H1 (cell line): ENCODE results near the gene EFHC1. TPM values are rescaled to one million over a fixed set of nuclear protein-coding genes. Genes with fewer than 3 reads are reported as not detected.
A peak's percentile ranks its signal among the peaks of the same experiment; 100 is the strongest.

ENCODE experiments used
- CTCF ChIA-PET: fragments of 300-600 bp; sonication (Branson Sonifier 250); formaldehyde crosslinking; loops from one replicate; lab custom pipeline; 2021; ENCODE audit not compliant: partially characterized antibody; lab: Charles Lee
- POLR2A ChIA-PET: fragments of 300-600 bp; sonication (Branson Sonifier 250); formaldehyde crosslinking; loops from one replicate; lab custom pipeline; 2021; ENCODE audit warnings: inconsistent platforms; ENCODE audit not compliant: partially characterized antibody; lab: Charles Lee
- DNase-seq, 2 experiments: peaks; one replicate each; pipeline versions ENCODE4 v3.0.0 to v3.0.0-alpha.2; 2010 to 2022; ENCODE audit warnings: low spot score in 2 of 2, low read depth in 1 of 2, mixed read lengths in 1 of 2
- FAIRE-seq: peaks from 2 replicates; lab custom pipeline; 2011; peaks lifted over from hg19 to GRCh38; lab: Jason Lieb, UNC
- H2AFZ ChIP-seq: 2 replicates; pipeline ENCODE4 v1.8.1; 2012; ENCODE audit warnings: low read length, inconsistent platforms
- H2AK5ac ChIP-seq: 2 replicates; pipeline ENCODE4 v1.6.1; 2013; ENCODE audit warnings: low read depth, low read length
- H2BK120ac ChIP-seq: replicated peaks from 2 replicates; pipeline ENCODE3; 2013; ENCODE audit warnings: low read depth, low read length, inconsistent platforms
- H2BK12ac ChIP-seq: 2 replicates; pipeline ENCODE4 v1.6.1; 2013; ENCODE audit warnings: low read depth, low read length
- H2BK15ac ChIP-seq: 2 replicates; pipeline ENCODE4 v1.6.1; 2013; ENCODE audit warnings: low read length
- H2BK20ac ChIP-seq: 2 replicates; pipeline ENCODE4 v1.6.1; 2013; ENCODE audit warnings: low read length
- H2BK5ac ChIP-seq: 2 replicates; pipeline ENCODE4 v1.6.1; 2013; ENCODE audit warnings: low read depth, low read length
- H3K14ac ChIP-seq: 2 replicates; pipeline ENCODE4 v1.6.1; 2013; ENCODE audit warnings: inconsistent platforms; ENCODE audit not compliant: insufficient read length
- H3K18ac ChIP-seq: 2 replicates; pipeline ENCODE4 v1.6.1; 2013; ENCODE audit warnings: low read length; ENCODE audit errors: extremely low read depth
- H3K23ac ChIP-seq: 2 replicates; pipeline ENCODE4 v1.6.1; 2013; ENCODE audit warnings: inconsistent platforms; ENCODE audit not compliant: insufficient read length
- H3K23me2 ChIP-seq: 2 replicates; pipeline ENCODE4 v1.6.1; 2013; ENCODE audit warnings: low read depth, low read length
- H3K27ac ChIP-seq: 2 replicates; pipeline ENCODE4 v1.6.1; 2011; ENCODE audit warnings: low read depth, low read length, inconsistent platforms
- H3K27me3 ChIP-seq, 4 experiments: replicated peaks in 1 of 4; 1 replicate in 1 of 4; 2 replicates in 3 of 4; pipeline versions ENCODE4 v1.6.1 to v1.8.1; 2011 to 2013; ENCODE audit warnings: low read length in 3 of 4, mild to moderate bottlenecking in 3 of 4, inconsistent platforms in 2 of 4, mixed read lengths in 2 of 4, moderate library complexity in 1 of 4; ENCODE audit not compliant: control insufficient read depth in 3 of 4, insufficient read depth in 3 of 4; ENCODE audit errors: extremely low read depth in 1 of 4
- H3K36me3 ChIP-seq, 4 experiments: 2 replicates each; pipeline versions ENCODE4 v1.6.1 to v1.8.1; 2011 to 2013; ENCODE audit warnings: mild to moderate bottlenecking in 4 of 4, low read length in 3 of 4, moderate library complexity in 2 of 4, control low read depth in 1 of 4, inconsistent platforms in 1 of 4; ENCODE audit not compliant: insufficient read depth in 4 of 4, control insufficient read depth in 2 of 4
- H3K4ac ChIP-seq: replicated peaks from 2 replicates; pipeline ENCODE3; 2013; ENCODE audit warnings: low read length, low read depth, mixed read lengths, inconsistent platforms; ENCODE audit not compliant: insufficient read length
- H3K4me1 ChIP-seq, 4 experiments: replicated peaks in 1 of 4; 1 replicate in 1 of 4; 2 replicates in 3 of 4; pipeline versions ENCODE4 v1.6.1 to v1.8.1; 2011 to 2013; ENCODE audit warnings: low read length in 3 of 4, inconsistent platforms in 2 of 4, mixed read lengths in 1 of 4; ENCODE audit not compliant: insufficient read depth in 4 of 4, control insufficient read depth in 3 of 4
- H3K4me2 ChIP-seq, 2 experiments: 2 replicates each; pipeline versions ENCODE4 v1.6.1 to v1.8.1; 2011 to 2013; ENCODE audit warnings: low read depth in 2 of 2, low read length in 2 of 2, control low read depth in 1 of 2, inconsistent platforms in 1 of 2, mild to moderate bottlenecking in 1 of 2; ENCODE audit not compliant: insufficient read depth in 1 of 2
- H3K4me3 ChIP-seq, 4 experiments: fragments of 200-600, 300-600 bp in 1 of 4; sonication (generic), shearing (Covaris generic), sonication (Bioruptor Twin) in 1 of 4; 2 replicates each; pipeline versions ENCODE4 v1.5.1 to v1.8.1; 2011 to 2016; ENCODE audit warnings: low read length in 4 of 4, low read depth in 3 of 4, control low read depth in 2 of 4, inconsistent platforms in 2 of 4, mild to moderate bottlenecking in 2 of 4, mixed read lengths in 1 of 4, moderate library complexity in 1 of 4; ENCODE audit not compliant: insufficient read depth in 2 of 4; ENCODE audit errors: extremely low read depth in 1 of 4
- H3K56ac ChIP-seq: replicated peaks from 2 replicates; pipeline ENCODE3; 2013; ENCODE audit warnings: low read depth, mild to moderate bottlenecking, mixed read lengths, low read length, inconsistent platforms; ENCODE audit not compliant: insufficient read length
- H3K79me1 ChIP-seq: 2 replicates; pipeline ENCODE4 v1.6.1; 2013; ENCODE audit warnings: low read depth, low read length, control low read depth
- H3K79me2 ChIP-seq, 2 experiments: 2 replicates each; pipeline versions ENCODE4 v1.6.1 to v1.8.1; 2012 to 2013; ENCODE audit warnings: low read length in 2 of 2, mild to moderate bottlenecking in 2 of 2, inconsistent platforms in 1 of 2; ENCODE audit not compliant: insufficient read depth in 2 of 2, control insufficient read depth in 1 of 2
- H3K9ac ChIP-seq, 4 experiments: replicated peaks in 1 of 4; 1 replicate in 1 of 4; 2 replicates in 3 of 4; pipeline versions ENCODE4 v1.6.1 to v1.8.1; 2011 to 2013; ENCODE audit warnings: low read depth in 3 of 4, low read length in 3 of 4, control low read depth in 2 of 4, mild to moderate bottlenecking in 2 of 4, moderate library complexity in 2 of 4, inconsistent platforms in 1 of 4; ENCODE audit errors: extremely low read depth in 1 of 4
- H3K9me3 ChIP-seq, 2 experiments: 2 replicates each; pipeline versions ENCODE4 v1.6.1 to v1.8.1; 2012 to 2013; ENCODE audit warnings: mild to moderate bottlenecking in 2 of 2, moderate library complexity in 2 of 2, control low read depth in 1 of 2, inconsistent platforms in 1 of 2, low read depth in 1 of 2, low read length in 1 of 2, mixed read lengths in 1 of 2; ENCODE audit not compliant: insufficient read depth in 2 of 2
- H4K20me1 ChIP-seq, 2 experiments: replicated peaks in 1 of 2; 2 replicates each; pipeline versions ENCODE3 to v1.8.1; 2011 to 2013; ENCODE audit warnings: inconsistent platforms in 2 of 2, low read length in 2 of 2, mild to moderate bottlenecking in 1 of 2; ENCODE audit not compliant: insufficient read depth in 2 of 2, control insufficient read depth in 1 of 2
- H4K5ac ChIP-seq: 2 replicates; pipeline ENCODE4 v1.6.1; 2013; ENCODE audit warnings: low read length, low read depth, mixed read lengths, inconsistent platforms; ENCODE audit not compliant: insufficient read length
- H4K8ac ChIP-seq: 2 replicates; pipeline ENCODE4 v1.8.0; 2013; ENCODE audit warnings: mild to moderate bottlenecking, moderate library complexity, low read length, inconsistent platforms; ENCODE audit not compliant: insufficient read depth; ENCODE audit errors: extremely low read depth
- H4K91ac ChIP-seq: replicated peaks from 2 replicates; pipeline ENCODE3; 2013; ENCODE audit warnings: low read length, mixed read lengths, inconsistent platforms; ENCODE audit not compliant: insufficient read length
- CBX8 ChIP-seq: fragments of 300-800, 300-1000 bp; sonication (generic); IDR thresholded peaks from 2 replicates; pipeline ENCODE4 v1.7.1; 2016; ENCODE audit warnings: low read depth, low read length, borderline replicate concordance
- FOSL1 ChIP-seq: IDR thresholded peaks from 2 replicates; pipeline ENCODE4 v1.6.1; 2011; ENCODE audit warnings: mild to moderate bottlenecking, low read depth, low read length, moderate library complexity; ENCODE audit not compliant: insufficient read depth
- KDM1A ChIP-seq: fragments of 200-600, 300-600 bp; sonication (generic); IDR thresholded peaks from 2 replicates; pipeline ENCODE4 v1.7.1; 2016; ENCODE audit warnings: mild to moderate bottlenecking, low read length, borderline replicate concordance
- RXRA ChIP-seq: IDR thresholded peaks from 2 replicates; pipeline ENCODE4 v1.6.1; 2011; ENCODE audit warnings: low read depth, mild to moderate bottlenecking, low read length, moderate library complexity; ENCODE audit not compliant: insufficient read depth
- SRF ChIP-seq: IDR thresholded peaks from 2 replicates; pipeline ENCODE4 v1.6.1; 2011; ENCODE audit warnings: mild to moderate bottlenecking, low read depth, low read length, moderate library complexity
- WGBS, 2 experiments: shearing (Covaris generic) in 1 of 2; methylation state at CpG; one replicate each; pipeline versions ENCODE4 v1.1.6 to v1.1.7; 2013 to 2015; ENCODE audit warnings: low lambda C conversion rate in 2 of 2, mixed read lengths in 2 of 2, inconsistent platforms in 1 of 2, low coverage in 1 of 2, missing lambda C conversion rate in 1 of 2; ENCODE audit not compliant: insufficient replicate concordance in 2 of 2, insufficient coverage in 1 of 2, insufficient read length in 1 of 2; ENCODE audit errors: extremely low coverage in 1 of 2, missing lambda C conversion rate in 1 of 2; 5-methylcytosine and 5-hydroxymethylcytosine counted together
- polyA plus RNA-seq, 7 experiments: library from polyadenylated mRNA; depleted of rRNA in 3 of 7; stranded (reverse) in 5 of 7; unstranded in 2 of 7; fragments of >200 nt in 5 of 7; fragments of 200-250 nt in 2 of 7; gene quantifications; 1 replicate in 5 of 7; 2 replicates in 1 of 7; 4 replicates in 1 of 7; pipeline versions ENCODE4 v1.2.1 to v1.2.3, GENCODE V29; 2011 to 2013; ENCODE audit warnings: missing spikeins in 2 of 7, mixed read lengths in 2 of 7
- total RNA-seq: library from RNA; stranded (reverse); fragmentation: NEBNext Ultra II Directional; extraction: Animal tissue kit (Norgen Biotek cat#: 25700); gene quantifications from 2 replicates; pipeline ENCODE4 v1.2.1, GENCODE V29; 2021

EFHC1 gene
- total and polyA plus RNA-seq, 2 of the 8 experiments (the other 6 are each of a cell fraction or from before 2014, with no cell fraction given) = 10.5 to 16.4 TPM

GRCh38 chr6:52420668-52421358 is 671 bp downstream of the EFHC1 start:
- H3K27ac ChIP-seq = peak overlapping the region; percentile 78
- TF ChIP-seq CBX8 (no peak), KDM1A (no peak; the same call in 1 of the 2 replicates), FOSL1 (no peak), RXRA (no peak), SRF (no peak)

More at GRCh38 chr6:52420668-52421358, 671 bp downstream of the EFHC1 start:
- H3K36me3 ChIP-seq = no peaks in the 10 kb centered on the region
- H3K56ac ChIP-seq = no peak overlapping the region
- H3K4me2 ChIP-seq = peak overlapping the region; percentile 91 to 95
- peak overlapping the region; percentile 24; the same call in 1 of the 2 replicates for H3K18ac ChIP-seq
- H4K8ac ChIP-seq = no peak overlapping the region
- H3K23me2 ChIP-seq = peaks cover 11% of the 10 kb centered on the region
- H4K5ac ChIP-seq = no peak overlapping the region
- no peak overlapping the region for H2BK20ac ChIP-seq
- no peak overlapping the region for H2BK120ac ChIP-seq
- H3K9ac ChIP-seq = peak overlapping the region in 3 of 4 experiments; percentile 73 to 89 (median 86); a peak in 6 of 7 replicates
- H4K91ac ChIP-seq = no peak overlapping the region
- peaks cover 0 to 4% (median 0%) of the 10 kb centered on the region in 4 experiments; a peak in 1 of 7 replicates for H3K4me1 ChIP-seq
- ChIA-PET POLR2A (interaction anchor here (1.0 to 4.4 kb wide), 6 partner anchors 83 to 242 kb away, joined by 3 to 22 read pairs (median 10); partner anchors contain the start of genes MCM3 and TRAM2), CTCF (interaction anchor here (0.6 to 2.9 kb wide), 14 partner anchors 13 to 273 kb away, joined by 3 to 10 read pairs (median 4); no protein-coding TSS in a partner anchor)
- WGBS, 2 experiments = 3% methylated on average over 21 of the region's 21 CpGs; no CpG with 5 or more reads in 1 of the 2 experiments
- H3K9me3 ChIP-seq = no peaks in the 10 kb centered on the region
- H3K14ac ChIP-seq = no peak overlapping the region
- peak overlapping the region; percentile 77 to 90 (median 88) for H3K4me3 ChIP-seq
- no peaks in the 10 kb centered on the region for H3K79me2 ChIP-seq
- no peak overlapping the region for H3K4ac ChIP-seq
- H3K79me1 ChIP-seq = no peaks in the 10 kb centered on the region
- H2AFZ ChIP-seq = peak overlapping the region; percentile 94
- no peaks in the 10 kb centered on the region for H4K20me1 ChIP-seq
- no peaks in the 10 kb centered on the region for H3K27me3 ChIP-seq
- peak in 1 of 2 experiments; percentile 59 for DNase-seq
- no peak overlapping the region for H2BK15ac ChIP-seq
- H2AK5ac ChIP-seq = no peak overlapping the region
- H2BK5ac ChIP-seq = peak overlapping the region; percentile 47; the same call in 1 of the 2 replicates
- no peak overlapping the region for H3K23ac ChIP-seq
- H2BK12ac ChIP-seq = no peak overlapping the region
- FAIRE-seq = no peak
